HG02943 (cell line): ENCODE data around the gene CECR2.

Experiments
- ATAC-seq: cut with Tn5 transposase; IDR thresholded peaks from one replicate; pipeline ENCODE4 v1.9.1; 2021; ENCODE audit warnings: mild to moderate bottlenecking, low read depth, moderate library complexity; ENCODE audit not compliant: unreplicated experiment

CECR2 gene

DNA sequence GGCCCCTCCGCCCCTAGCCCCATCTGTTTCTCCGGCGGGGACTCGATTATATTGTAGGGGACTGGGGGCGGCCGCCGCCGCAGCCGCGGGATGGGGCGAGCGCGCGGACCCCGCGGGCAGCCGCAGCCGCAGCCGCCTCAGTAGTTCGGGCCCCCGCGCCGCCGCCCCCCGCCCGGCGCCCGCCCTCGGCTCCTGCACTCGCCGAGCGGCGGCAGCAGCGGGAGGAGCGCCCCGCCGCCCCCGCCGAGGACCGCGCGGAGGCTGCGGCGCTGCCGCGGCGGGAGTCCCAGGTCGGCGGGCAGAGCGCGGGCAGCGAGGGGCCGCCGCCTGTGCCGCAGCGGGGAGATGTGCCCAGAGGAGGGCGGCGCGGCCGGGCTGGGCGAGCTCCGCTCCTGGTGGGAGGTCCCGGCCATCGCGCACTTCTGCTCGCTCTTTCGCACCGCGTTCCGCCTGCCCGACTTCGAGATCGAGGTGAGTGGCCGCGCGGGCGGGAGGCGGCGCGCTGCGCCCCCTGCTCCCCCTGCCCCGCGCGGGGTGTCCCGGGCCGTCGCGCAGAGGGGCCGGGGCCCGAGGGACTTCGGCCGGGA is at the start of gene CECR2:
Gene CECR2 (plus strand): TSS at position 22 of the 587 bp plus-strand sequence. CDS start 324 bp downstream, at position 346.
- no peak for ATAC-seq

- ATAC-seq: no peak
Measured at GRCh38 chr22:17319546-17319945, 49.7 kb upstream of the CECR2 start.

DNA sequence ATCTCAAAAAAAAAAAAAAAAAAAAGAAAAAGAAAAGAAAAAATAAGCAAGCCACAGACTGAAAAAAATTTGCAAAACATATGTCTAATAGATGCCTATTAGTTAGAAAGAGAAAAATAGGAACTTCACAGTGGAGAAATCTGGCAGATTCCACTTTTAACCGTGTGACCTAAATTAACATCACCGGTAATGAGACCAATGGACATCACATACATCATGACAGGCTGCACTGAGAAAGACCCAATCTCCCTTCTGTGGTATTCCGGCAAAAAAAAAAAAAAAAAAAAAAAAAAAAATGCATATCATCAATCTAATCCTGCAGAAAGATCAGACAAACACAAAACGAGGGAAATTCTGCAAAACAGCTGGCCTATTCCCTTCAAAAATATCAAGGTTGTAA is 46.7 kb upstream of the CECR2 start:
- ATAC-seq: no peak

- no peak for ATAC-seq
Measured at GRCh38 chr22:17331690-17332089, 37.6 kb upstream of the CECR2 start.

DNA sequence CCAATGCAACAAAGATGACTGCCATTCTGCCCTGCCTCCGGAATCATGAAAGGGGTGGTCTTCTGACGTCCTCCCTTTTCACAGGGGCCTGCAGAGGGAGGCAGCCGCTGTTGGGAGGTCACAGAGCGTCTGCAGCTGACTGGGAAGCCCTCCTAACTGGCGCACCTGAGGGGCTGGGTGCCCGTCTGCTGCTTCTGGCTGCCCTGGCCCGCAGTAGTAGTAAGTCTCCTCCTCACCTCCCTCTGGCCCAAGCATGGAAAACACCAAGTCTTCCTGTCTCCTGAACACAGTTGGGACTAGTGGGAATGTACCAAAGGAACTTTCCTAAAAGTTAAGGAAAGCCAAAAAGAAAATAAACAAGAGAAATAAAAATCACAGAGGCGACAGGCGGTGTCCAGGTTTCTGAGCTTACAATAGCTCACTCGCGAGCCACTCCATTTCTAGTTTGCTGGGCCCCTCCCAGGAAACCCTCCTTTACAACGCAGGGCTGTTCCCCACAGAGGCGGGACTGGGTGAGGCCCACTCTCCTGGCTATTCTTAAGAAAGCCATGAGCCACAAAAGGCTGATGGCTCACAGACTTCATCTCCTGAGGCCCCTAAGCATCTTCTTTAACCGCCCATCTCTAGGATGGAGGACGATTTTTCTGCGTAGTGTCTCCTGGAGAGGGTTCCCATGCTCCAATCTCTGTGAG is 37.0 kb upstream of the CECR2 start:
- ATAC-seq: no peak

DNA sequence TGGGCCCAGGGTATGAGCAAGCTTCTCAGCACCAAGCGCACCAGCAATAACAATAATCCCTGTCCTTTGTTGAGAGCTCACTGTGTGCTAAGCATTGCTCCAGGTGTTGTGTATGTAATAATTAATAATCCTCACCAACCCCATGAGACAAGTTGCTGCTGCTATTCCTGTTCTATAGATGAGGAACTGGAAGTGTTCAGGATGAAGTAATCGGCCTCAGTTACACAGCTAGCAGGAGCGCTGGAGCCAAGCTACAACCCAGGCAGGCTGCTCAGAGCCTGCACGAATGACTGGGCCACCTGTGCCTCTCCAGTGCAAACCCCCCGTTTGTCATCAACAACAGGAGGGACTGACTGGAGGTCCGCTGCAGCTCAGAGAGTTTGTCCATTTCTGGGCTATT is 35.2 kb upstream of the CECR2 start:
- ATAC-seq: no peak

DNA sequence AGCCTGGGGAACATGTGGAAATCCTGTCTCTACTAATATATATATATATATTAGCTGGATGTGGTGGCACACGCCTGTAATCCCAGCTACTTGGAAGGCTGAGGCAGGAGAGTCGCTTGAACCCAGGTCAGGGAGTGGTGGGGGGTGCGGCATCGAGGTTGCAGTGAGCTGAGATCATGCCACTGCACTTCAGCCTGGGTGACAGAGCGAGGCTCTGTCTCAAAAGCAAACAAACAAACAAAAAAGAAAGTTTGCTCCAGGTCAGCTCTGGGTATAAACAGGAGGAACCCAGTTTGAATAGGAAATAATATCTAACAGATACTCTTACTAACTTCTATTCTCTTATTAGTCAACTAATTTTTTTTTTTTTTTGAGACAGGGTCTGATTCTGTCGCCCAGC is 34.3 kb upstream of the CECR2 start:
- no peak for ATAC-seq

- ATAC-seq: no peak
Measured at GRCh38 chr22:17336061-17336460, 33.2 kb upstream of the CECR2 start.

GRCh38 chr22:17337639-17338038 is 31.6 kb upstream of the CECR2 start:
- ATAC-seq: no peak

DNA sequence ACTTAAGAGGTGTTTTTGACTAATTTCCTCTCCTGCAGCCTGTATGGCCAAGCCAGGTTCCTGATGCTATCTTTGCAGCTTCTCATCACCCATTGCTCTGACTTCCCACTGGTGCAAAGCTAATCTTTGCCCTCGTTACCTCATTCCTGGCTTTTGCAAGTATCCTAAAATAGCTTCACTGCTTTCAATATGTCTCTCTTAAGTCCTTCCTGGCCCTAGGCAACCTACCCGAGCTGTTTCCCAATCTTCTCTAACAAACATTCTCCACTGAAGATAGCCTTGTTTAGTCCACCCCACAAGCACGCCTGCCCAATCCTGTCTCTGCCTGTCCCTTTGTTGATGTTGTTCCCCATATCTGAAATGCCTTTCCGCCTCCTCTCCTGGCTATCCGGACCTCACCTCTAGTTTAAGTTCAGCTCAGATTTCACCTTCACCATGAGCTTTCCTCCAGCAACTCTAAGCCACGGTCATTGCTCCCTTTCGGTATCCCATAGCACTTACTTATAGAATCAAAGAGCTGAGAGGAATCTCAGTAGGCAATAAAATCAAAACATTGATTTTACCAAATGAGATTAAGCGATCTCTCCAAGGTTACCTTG is 30.1 kb upstream of the CECR2 start:
- ATAC-seq: no peak

DNA sequence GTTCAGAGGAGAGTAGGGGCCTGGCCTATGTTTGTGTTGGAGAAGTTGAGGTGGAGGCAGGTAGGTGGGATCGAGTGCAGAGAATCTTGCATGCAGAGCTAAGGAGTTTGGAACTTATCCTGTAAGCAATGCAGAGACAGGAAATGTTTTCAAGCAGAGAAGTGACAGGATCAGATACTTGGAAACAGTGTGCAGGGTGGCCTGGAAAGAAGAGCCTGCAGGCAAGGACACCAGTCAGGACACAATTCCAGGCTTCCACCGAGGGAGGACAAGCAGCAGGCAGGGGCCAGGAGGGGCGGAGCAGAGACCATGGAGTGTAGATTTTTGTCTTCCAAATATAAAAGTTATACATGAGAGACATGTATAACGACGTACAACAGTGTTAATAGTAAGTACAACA is 26.9 kb upstream of the CECR2 start:
- ATAC-seq: no peak

GRCh38 chr22:17343766-17344165 is 25.5 kb upstream of the CECR2 start:
- no peak for ATAC-seq

- no peak for ATAC-seq
Measured at GRCh38 chr22:17346578-17346977, 22.7 kb upstream of the CECR2 start.

DNA sequence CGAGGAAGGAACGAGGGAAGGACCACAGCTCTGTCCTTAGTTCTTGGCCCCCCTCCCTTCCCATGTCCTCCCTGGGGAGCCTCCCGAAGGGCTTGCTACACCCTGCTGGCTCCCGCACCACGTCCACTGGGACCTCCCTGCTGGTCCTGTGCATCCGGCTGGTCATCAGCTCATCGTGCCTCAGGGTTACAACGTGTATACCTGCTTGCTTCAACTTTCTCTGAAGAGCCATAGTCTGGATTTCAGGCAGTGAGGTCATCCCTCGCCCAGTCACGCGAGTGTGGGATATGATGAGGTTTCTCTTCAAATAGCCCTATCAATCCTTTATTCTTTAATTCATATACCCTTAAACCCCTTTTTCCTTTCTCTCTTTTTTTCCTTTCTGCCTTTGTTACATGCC is 21.5 kb upstream of the CECR2 start:
- ATAC-seq: no peak

DNA sequence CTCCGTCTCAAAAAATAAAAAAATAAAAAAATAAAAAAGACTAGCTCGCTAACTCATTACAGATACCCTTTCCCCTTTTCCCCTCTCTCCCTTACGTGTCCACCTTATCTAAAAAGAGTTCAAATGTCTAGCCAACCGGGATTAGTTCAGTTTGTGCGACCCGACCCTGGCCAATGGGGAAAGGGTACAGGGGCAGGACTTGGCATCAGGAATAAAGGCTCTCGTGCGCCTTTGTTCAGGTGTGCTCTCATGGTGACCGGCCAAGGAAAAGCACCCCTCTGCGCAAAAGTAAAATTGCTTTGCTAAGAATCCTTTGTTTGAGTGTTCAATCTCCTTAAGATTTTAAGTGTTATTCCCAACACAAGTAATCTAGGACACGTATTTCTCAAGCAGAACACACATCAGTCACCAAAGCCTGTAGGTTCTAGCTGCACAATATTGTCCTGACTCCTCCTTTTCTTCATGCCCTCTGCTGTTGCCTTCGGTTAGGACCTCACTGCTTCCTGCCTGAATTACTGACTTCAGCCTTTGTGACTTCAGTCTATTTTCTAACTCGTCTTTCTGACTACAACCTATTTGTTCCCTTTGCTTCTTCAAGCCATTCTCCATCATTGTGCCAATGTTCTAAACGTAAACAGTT is 20.7 kb upstream of the CECR2 start:
- ATAC-seq: no peak

DNA sequence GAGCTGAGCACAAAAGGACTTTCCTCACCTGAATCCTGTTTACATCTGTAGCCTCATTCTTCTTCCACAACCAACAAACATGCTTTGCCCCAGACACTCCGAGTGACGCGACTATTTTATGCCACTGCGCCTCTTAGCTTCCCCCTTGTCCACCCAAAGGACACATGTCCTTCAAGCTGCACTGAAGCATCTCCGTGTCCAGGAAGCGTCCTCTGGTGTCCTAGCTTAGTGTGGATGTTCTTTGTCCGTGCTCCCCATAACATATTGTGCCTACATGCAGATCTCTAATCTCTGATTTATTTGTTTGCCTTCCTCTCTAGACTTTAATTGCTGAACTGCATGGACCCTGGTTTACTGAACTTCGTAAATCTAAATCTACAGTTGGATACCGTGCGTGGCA is 20.1 kb upstream of the CECR2 start:
- no peak for ATAC-seq

DNA sequence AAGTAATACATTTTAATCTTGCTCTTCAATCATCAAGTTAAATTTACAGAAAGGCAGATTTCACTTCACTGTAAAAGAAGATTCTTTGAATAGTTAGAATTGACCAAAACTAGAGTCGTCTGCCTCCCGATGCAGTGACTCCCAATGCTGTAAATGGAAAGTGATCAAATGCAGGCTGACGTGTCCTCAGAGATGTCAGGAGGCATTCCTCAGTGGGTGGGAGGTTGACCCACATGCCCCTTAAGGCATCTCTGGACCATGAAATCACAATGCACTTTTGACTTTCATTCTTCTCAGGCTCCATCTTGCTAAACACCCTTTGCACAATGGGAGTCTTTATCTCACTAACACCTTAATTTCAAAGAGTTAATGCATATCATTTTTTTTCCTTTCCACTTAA is 19.0 kb upstream of the CECR2 start:
- ATAC-seq: no peak

GRCh38 chr22:17352798-17353197 is 16.5 kb upstream of the CECR2 start:
- no peak for ATAC-seq

- ATAC-seq: no peak
Measured at GRCh38 chr22:17357688-17358087, 11.6 kb upstream of the CECR2 start.

- ATAC-seq: no peak
Measured at GRCh38 chr22:17358415-17358814, 10.8 kb upstream of the CECR2 start.

DNA sequence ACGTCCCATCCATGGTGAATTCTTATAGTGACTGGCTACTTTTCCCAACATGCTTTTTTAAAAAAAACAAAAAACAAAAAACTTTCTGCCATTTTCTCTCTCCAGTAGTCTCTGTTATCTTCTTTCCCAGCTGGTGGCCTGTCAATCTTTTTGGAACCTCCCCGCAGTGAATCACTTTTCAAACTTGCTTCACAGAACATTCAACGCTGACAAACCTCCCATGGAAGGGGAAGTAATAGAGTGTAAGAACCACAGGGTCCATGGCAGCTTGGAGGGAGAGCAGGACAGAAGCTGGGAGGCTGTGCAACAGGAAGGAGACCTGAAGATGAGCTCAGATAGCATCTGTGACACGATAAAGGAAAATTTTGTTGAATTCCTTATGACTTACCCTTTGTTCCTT is 9.8 kb upstream of the CECR2 start:
- ATAC-seq: no peak

- no peak for ATAC-seq
Measured at GRCh38 chr22:17366329-17366728, 2.9 kb upstream of the CECR2 start.
